LNCAP (cell line): Measurements from ENCODE around the gene KLK6.
A peak's percentile ranks its signal among the peaks of the same experiment; 100 is the strongest.

Experiments
- CTCF ChIP-seq: fragments of 450-650 bp; IDR thresholded peaks from 2 replicates; pipeline ENCODE4 v1.5.1; 2017; ENCODE audit warnings: mild to moderate bottlenecking

Gene KLK6

DNA sequence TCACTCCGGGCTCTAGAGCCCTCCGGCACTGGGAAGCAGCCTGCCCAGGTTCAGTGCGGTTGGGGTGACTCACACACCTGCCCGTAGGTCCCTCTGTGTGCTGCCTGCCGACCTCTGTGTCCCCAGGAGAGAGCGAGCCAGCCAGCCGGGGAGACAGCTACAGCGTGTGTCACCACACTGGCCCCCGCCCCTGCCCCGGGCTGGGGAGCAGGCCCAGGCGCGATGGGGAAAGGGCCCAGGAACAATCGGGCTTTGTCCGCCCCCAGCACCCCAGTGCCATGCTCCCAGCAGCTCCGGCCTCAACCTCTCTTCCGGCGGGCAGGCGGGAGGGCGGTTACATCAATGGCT, at the start of gene KLK6:
KLK6 (minus strand) TSS at position 179 of the 348 bp plus-strand sequence. CDS start 1,487 bp downstream, outside the sequence.
- no peak for TF ChIP-seq CTCF

DNA sequence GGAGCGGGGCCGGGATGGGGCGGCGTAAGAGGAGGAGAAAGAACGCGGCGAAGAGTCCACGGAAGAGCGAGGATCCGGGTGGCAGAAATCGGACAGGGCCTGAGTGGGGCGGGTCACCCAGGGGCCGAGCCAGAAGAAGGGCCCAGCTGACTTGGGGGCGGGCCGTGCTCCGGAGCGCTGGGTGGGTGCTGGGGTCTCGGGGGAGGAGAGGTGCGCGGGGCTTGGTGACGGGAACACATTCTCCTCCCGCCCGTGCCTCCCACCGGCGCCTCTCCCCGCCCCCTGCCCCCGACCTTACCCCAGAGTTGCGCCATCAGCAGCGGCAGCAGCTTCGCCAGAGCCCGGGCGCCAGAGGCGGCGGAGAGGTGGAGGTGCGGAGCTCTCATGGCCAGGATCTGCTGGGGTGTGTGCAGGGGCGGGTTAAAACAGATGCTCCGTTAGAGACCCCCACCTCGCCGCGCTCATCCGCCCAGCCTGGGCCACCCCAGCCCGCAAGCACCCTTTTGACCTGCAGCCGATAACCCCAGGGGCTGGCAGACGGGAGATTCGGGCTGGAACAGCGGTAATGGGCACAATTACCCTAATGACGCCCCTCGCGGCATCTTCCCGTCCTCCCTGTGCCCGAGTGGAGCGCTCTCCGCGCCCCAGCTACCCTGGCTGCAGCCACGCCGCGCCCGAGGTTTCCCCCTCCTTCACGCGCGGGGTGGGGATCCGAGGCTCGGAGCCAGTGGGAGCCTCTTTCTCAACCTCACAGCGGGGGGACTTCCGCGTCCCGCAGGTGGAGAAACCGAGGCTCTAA, 49.6 kb upstream of the KLK6 start:
- no peak for TF ChIP-seq CTCF

DNA sequence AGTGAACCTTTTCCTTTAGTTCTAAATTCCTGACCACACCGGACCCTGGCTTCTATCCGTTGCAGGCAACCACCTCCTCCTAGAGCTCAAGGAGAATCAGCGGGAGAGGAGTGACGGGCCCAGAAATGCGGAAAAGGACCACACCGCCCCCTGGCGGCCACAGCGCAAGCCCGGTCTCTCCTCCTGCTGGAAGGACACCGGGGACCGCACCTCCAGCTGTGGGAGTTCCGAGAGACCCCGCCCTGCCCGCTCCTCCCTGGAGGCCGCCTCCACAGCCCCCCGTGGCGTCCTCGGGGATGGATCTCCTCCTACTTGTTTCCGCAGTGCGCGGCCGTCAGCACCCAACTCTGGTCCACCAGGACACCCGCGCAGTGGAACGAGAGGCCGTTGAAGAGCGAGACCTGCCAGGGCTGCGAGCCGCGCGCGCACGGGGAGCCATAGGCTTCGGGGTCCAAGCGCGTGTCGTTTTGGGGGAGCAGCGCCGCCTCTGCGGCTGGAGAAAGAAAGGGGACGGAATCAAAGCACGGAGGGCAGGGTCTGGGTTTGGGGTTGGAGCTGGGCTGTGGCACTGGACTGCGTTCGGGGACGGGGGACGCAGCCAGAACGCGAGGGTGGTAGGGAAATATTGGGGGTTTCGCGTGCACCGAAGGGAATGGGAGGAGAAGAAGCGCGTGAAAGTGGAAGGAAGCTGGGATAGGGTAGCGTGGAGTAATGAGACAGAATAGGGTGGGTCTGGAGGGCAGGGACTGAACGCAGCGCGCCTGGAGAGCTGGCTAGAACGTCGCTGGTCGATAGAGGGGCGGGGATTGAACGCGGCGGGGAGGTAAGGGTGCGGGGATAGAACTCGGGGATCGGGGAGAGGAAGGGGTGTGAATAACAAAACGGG, 47.6 kb upstream of the KLK6 start:
- peak; percentile 80 for TF ChIP-seq CTCF

GRCh38 chr19:51015691-51016267, 46.4 kb upstream of the KLK6 start:
- no peak for TF ChIP-seq CTCF

GRCh38 chr19:51014242-51014641, 44.9 kb upstream of the KLK6 start:
- TF ChIP-seq CTCF, result no peak

- TF ChIP-seq CTCF, result no peak
These were observed 43.3 kb upstream of the KLK6 start for GRCh38 chr19:51012661-51013190.

DNA sequence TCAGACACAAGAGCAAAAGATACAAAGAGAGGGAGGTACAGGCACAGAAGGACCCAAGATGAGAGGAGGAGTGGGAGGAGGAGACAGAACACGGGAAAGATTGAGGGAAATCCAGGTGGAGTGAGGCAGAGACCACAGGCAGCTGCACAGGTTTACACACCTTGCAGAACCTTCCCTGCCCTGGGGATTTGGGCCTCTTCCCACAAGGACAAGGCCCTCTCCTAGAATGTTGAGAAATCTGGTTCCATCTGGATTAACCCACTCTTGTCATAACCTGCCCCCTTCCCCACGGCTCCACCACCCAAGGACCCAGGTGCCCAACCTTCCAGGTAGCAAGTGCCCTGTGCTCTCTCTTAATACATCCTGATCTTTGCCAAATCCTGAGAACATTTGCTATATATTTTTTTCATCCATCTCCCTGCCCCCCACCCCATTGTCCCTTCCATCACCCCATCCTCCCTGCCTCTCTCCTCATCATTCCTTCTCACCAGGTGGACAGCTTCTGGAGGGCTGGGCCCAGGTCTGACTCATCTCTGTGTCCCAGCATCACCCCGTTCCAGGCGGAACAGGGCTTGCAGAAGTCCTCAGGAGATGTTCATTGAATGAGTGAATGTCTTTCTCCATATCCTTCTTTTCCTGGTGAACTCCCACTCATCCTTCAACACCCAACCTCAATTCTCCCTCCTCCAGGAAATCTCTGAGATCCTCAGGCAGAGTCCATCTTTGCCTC, 40.8 kb upstream of the KLK6 start:
- TF ChIP-seq CTCF, result no peak
